Measurements from ENCODE around the gene LRP6.

- TF ChIP-seq CTCF (IDR thresholded peaks at IDR 0.05 in 4 of 5, conservative IDR thresholded peaks at IDR 0.05 in 1 of 5) (no peak), POLR2A (IDR thresholded peaks at IDR 0.05) (no peak)
Observed at GRCh38 chr12:12166751-12167150, 100.1 kb downstream of the LRP6 start.
